GM12878 (cell line): ENCODE results near the gene EDC4. TPM values are rescaled to one million over a fixed set of nuclear protein-coding genes. Genes with fewer than 3 reads are reported as not detected.
A peak's percentile ranks its signal among the peaks of the same experiment; 100 is the strongest.

ENCODE experiments used
- BACH1 ChIP-seq: fragments of 450-650 bp; IDR thresholded peaks from 2 replicates; pipeline ENCODE4 v1.6.1; 2017; ENCODE audit warnings: mild to moderate bottlenecking, borderline replicate concordance
- CHD4 ChIP-seq: fragments of 200-600 bp; sonication (generic); IDR thresholded peaks from 2 replicates; pipeline ENCODE4 v1.6.1; 2016; ENCODE audit warnings: mild to moderate bottlenecking
- EGR1 ChIP-seq, 2 experiments: IDR thresholded peaks; 1 replicate in 1 of 2; 2 replicates in 1 of 2; pipeline ENCODE4 v1.6.1; 2011 to 2012; ENCODE audit warnings: low read depth in 2 of 2, low read length in 2 of 2, borderline replicate concordance in 1 of 2, mild to moderate bottlenecking in 1 of 2, moderate library complexity in 1 of 2
- IKZF2 ChIP-seq, 2 experiments: fragments of 450-650 bp; IDR thresholded peaks; 2 replicates each; pipeline ENCODE4 v1.6.1; 2017; ENCODE audit warnings: mild to moderate bottlenecking in 2 of 2, moderate library complexity in 2 of 2
- IRF4 ChIP-seq: IDR thresholded peaks from 2 replicates; pipeline ENCODE4 v1.6.1; 2011; ENCODE audit warnings: low read depth, low read length
- JUND ChIP-seq: IDR thresholded peaks from 2 replicates; pipeline ENCODE4 v1.6.1; 2012; ENCODE audit warnings: low read depth, mild to moderate bottlenecking, low read length, improper control_type of control experiment, moderate library complexity
- MYC ChIP-seq: IDR thresholded peaks from 2 replicates; pipeline ENCODE4 v1.6.1; 2011; ENCODE audit warnings: mild to moderate bottlenecking, low read length, moderate library complexity, inconsistent platforms; ENCODE audit not compliant: insufficient read depth, insufficient replicate concordance, insufficient read length, severe bottlenecking
- RFX5 ChIP-seq: IDR thresholded peaks from 2 replicates; pipeline ENCODE4 v1.6.1; 2011; ENCODE audit warnings: low read depth, low read length, improper control_type of control experiment
- SMAD1 ChIP-seq: fragments of 450-650 bp; IDR thresholded peaks from 2 replicates; pipeline ENCODE4 v1.6.1; 2018; ENCODE audit warnings: mild to moderate bottlenecking, low read depth; ENCODE audit not compliant: partially characterized antibody
- SMC3 ChIP-seq: IDR thresholded peaks from 2 replicates; pipeline ENCODE4 v1.6.1; 2011; ENCODE audit warnings: low read length, improper control_type of control experiment, borderline replicate concordance
- STAT1 ChIP-seq: fragments of 450-650 bp; conservative IDR thresholded peaks from 2 replicates; pipeline ENCODE4 v1.6.1; 2014; ENCODE audit warnings: antibody characterized with exemption, mild to moderate bottlenecking
- ZNF207 ChIP-seq: fragments of 450-650 bp; IDR thresholded peaks from 2 replicates; pipeline ENCODE4 v1.6.1; 2014; ENCODE audit warnings: antibody characterized with exemption, mild to moderate bottlenecking, borderline replicate concordance
- ZNF384 ChIP-seq: IDR thresholded peaks from 2 replicates; pipeline ENCODE4 v1.6.1; 2012; ENCODE audit warnings: low read depth, mild to moderate bottlenecking, low read length, improper control_type of control experiment, borderline replicate concordance
- polyA plus RNA-seq, 11 experiments: library from polyadenylated mRNA; depleted of rRNA in 4 of 11; unstranded in 6 of 11; stranded (reverse) in 5 of 11; fragments of >200 nt; fragmentation: Nextera tagmentation in 4 of 11; fragmentation: Illumina TruSeq in 1 of 11; extraction: Ambion mirVana in 4 of 11; extraction: Trizol in 1 of 11; gene quantifications; 1 replicate in 1 of 11; 2 replicates in 10 of 11; pipeline versions ENCODE4 v1.2.1 to v1.2.3, GENCODE V29; 2011 to 2016; ENCODE audit warnings: inconsistent platforms in 2 of 11, missing spikeins in 2 of 11, low read depth in 1 of 11
- total RNA-seq, 4 experiments: library from RNA; depleted of rRNA in 3 of 4; stranded (reverse); fragments of >200 nt in 3 of 4; fragmentation: Illumina TruSeq in 1 of 4; extraction: Trizol in 1 of 4; gene quantifications; 2 replicates each; pipeline versions ENCODE4 v1.2.1 to v1.2.3, GENCODE V29; 2013 to 2021
- TF ChIP-seq, protein P1 (sequence below): fragments of 450-650 bp; IDR thresholded peaks from 2 replicates; pipeline ENCODE4 v1.6.1; 2016; ENCODE audit warnings: mild to moderate bottlenecking
- TF ChIP-seq, protein P2 (sequence below): fragments of 450-650 bp; IDR thresholded peaks from 2 replicates; pipeline ENCODE4 v1.6.1; 2016; ENCODE audit warnings: mild to moderate bottlenecking, moderate library complexity, borderline replicate concordance
- TF ChIP-seq, protein P3 (sequence below): fragments of 450-650 bp; IDR thresholded peaks from 2 replicates; pipeline ENCODE4 v1.6.1; 2017; ENCODE audit warnings: mild to moderate bottlenecking, low read depth, inconsistent platforms; ENCODE audit not compliant: poor library complexity, severe bottlenecking
- TF ChIP-seq, protein P4 (sequence below): IDR thresholded peaks from 2 replicates; pipeline ENCODE4 v1.6.1; 2011; ENCODE audit warnings: borderline replicate concordance, low read depth, mild to moderate bottlenecking, moderate library complexity, mixed read lengths, low read length; ENCODE audit not compliant: insufficient read depth; ENCODE audit errors: extremely low read length
- TF ChIP-seq, protein P5 (sequence below): fragments of 450-650 bp; IDR thresholded peaks from 2 replicates; pipeline ENCODE4 v1.6.1; 2014; ENCODE audit warnings: mild to moderate bottlenecking

The EDC4 gene
- total and polyA plus RNA-seq, 10 of the 15 experiments (the other 5 are each of a cell fraction or from before 2014, with no cell fraction given) = 1.2 to 86.0 (median 53.4) TPM

DNA sequence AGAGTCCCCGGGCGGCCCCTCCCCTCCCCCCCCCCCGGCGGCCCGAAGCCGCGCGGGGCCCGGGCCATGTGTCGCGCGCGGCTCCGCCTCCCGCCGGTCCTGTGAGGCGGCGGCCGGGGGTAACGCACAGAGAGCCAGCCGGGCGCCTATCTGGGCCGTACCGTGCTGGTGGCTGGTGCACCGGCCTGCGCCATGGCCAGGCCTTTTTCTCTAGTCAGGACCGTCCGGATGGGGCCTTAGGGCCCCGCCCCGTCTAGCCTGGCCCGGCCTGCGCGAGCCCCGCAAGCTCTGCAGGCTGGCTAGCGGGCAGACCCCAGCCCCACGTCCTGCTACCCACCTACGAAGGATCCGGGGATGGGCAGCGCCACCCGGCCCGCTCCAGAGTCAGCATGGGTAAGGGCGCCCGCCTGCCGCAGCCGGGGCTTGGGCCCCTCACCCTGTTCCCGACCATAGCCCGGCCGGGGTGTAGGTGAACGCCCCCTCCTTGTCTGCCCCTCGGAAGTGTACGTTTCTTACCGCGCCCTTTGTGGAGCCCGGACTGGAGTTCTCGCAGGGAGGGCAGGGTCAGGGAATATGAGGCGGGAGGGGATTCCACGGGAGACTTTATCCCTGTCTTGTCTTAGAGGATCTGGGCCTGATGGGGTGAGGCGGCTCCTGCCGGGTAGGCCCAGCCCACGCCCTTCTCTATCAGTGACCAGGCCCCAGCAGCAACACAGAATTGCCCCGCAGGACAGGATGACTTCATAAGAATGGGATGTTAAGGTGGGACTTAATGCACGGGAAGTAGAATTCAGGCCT is 25.6 kb upstream of the EDC4 start, which contains the start of gene CENPT (continued):
- TF ChIP-seq, protein P1, sequence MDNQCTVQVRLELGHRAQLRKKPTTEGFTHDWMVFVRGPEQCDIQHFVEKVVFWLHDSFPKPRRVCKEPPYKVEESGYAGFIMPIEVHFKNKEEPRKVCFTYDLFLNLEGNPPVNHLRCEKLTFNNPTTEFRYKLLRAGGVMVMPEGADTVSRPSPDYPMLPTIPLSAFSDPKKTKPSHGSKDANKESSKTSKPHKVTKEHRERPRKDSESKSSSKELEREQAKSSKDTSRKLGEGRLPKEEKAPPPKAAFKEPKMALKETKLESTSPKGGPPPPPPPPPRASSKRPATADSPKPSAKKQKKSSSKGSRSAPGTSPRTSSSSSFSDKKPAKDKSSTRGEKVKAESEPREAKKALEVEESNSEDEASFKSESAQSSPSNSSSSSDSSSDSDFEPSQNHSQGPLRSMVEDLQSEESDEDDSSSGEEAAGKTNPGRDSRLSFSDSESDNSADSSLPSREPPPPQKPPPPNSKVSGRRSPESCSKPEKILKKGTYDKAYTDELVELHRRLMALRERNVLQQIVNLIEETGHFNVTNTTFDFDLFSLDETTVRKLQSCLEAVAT = no peak
- TF ChIP-seq, protein P2, sequence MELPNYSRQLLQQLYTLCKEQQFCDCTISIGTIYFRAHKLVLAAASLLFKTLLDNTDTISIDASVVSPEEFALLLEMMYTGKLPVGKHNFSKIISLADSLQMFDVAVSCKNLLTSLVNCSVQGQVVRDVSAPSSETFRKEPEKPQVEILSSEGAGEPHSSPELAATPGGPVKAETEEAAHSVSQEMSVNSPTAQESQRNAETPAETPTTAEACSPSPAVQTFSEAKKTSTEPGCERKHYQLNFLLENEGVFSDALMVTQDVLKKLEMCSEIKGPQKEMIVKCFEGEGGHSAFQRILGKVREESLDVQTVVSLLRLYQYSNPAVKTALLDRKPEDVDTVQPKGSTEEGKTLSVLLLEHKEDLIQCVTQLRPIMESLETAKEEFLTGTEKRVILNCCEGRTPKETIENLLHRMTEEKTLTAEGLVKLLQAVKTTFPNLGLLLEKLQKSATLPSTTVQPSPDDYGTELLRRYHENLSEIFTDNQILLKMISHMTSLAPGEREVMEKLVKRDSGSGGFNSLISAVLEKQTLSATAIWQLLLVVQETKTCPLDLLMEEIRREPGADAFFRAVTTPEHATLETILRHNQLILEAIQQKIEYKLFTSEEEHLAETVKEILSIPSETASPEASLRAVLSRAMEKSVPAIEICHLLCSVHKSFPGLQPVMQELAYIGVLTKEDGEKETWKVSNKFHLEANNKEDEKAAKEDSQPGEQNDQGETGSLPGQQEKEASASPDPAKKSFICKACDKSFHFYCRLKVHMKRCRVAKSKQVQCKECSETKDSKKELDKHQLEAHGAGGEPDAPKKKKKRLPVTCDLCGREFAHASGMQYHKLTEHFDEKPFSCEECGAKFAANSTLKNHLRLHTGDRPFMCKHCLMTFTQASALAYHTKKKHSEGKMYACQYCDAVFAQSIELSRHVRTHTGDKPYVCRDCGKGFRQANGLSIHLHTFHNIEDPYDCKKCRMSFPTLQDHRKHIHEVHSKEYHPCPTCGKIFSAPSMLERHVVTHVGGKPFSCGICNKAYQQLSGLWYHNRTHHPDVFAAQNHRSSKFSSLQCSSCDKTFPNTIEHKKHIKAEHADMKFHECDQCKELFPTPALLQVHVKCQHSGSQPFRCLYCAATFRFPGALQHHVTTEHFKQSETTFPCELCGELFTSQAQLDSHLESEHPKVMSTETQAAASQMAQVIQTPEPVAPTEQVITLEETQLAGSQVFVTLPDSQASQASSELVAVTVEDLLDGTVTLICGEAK = no peak
- TF ChIP-seq ZNF384 (no peak), JUND (no peak), MYC (no peak), BACH1 (peak; percentile 63; the same call in 1 of the 2 replicates), CHD4 (no peak), SMC3 (no peak), STAT1 (no peak), IKZF2 (IDR thresholded peaks at IDR 0.05) (no peak), EGR1 (IDR thresholded peaks at IDR 0.05; ENCODE audit: borderline replicate concordance in 1 of 2, low read depth in 2 of 2, low read length in 2 of 2) (peak in 1 of 2 experiments; percentile 36; a peak in 1 of 3 replicates), SMAD1 (no peak), RFX5 (no peak), IRF4 (no peak), ZNF207 (no peak)
- TF ChIP-seq, protein P3, sequence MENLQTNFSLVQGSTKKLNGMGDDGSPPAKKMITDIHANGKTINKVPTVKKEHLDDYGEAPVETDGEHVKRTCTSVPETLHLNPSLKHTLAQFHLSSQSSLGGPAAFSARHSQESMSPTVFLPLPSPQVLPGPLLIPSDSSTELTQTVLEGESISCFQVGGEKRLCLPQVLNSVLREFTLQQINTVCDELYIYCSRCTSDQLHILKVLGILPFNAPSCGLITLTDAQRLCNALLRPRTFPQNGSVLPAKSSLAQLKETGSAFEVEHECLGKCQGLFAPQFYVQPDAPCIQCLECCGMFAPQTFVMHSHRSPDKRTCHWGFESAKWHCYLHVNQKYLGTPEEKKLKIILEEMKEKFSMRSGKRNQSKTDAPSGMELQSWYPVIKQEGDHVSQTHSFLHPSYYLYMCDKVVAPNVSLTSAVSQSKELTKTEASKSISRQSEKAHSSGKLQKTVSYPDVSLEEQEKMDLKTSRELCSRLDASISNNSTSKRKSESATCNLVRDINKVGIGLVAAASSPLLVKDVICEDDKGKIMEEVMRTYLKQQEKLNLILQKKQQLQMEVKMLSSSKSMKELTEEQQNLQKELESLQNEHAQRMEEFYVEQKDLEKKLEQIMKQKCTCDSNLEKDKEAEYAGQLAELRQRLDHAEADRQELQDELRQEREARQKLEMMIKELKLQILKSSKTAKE = no peak
- TF ChIP-seq, protein P4, sequence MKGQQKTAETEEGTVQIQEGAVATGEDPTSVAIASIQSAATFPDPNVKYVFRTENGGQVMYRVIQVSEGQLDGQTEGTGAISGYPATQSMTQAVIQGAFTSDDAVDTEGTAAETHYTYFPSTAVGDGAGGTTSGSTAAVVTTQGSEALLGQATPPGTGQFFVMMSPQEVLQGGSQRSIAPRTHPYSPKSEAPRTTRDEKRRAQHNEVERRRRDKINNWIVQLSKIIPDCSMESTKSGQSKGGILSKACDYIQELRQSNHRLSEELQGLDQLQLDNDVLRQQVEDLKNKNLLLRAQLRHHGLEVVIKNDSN = peak; percentile 16
- TF ChIP-seq, protein P5, sequence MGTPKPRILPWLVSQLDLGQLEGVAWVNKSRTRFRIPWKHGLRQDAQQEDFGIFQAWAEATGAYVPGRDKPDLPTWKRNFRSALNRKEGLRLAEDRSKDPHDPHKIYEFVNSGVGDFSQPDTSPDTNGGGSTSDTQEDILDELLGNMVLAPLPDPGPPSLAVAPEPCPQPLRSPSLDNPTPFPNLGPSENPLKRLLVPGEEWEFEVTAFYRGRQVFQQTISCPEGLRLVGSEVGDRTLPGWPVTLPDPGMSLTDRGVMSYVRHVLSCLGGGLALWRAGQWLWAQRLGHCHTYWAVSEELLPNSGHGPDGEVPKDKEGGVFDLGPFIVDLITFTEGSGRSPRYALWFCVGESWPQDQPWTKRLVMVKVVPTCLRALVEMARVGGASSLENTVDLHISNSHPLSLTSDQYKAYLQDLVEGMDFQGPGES = no peak
